Gastrocnemius medialis (tissue), 4 donors: Measurements from ENCODE around the gene ASTN2.

Experiments used
- CTCF ChIP-seq, 5 experiments: fragments of 450-650 bp in 3 of 5; fragments of 200-600 bp in 2 of 5; sonication (generic) in 2 of 5; IDR thresholded peaks in 4 of 5; conservative IDR thresholded peaks in 1 of 5; 1 replicate in 4 of 5; 2 replicates in 1 of 5; pipeline ENCODE4 v1.5.1; 2016 to 2019; ENCODE audit warnings: antibody characterized with exemption in 5 of 5, mild to moderate bottlenecking in 3 of 5, moderate library complexity in 3 of 5
- POLR2A ChIP-seq, 2 donors: fragments of 450-650 bp; IDR thresholded peaks; one replicate each; pipeline ENCODE4 v1.6.1; 2017; ENCODE audit warnings: antibody characterized with exemption in 2 of 2, mild to moderate bottlenecking in 2 of 2, moderate library complexity in 2 of 2

GRCh38 chr9:116405321-116405720 lies 1009.5 kb downstream of the ASTN2 start:
- TF ChIP-seq CTCF (IDR thresholded peaks at IDR 0.05 in 4 of 5, conservative IDR thresholded peaks at IDR 0.05 in 1 of 5) (no peak), POLR2A (IDR thresholded peaks at IDR 0.05) (no peak)
